ENCODE data around the gene TNRC6A. TPM values are rescaled to one million over a fixed set of nuclear protein-coding genes. Genes with fewer than 3 reads are reported as not detected.

The TNRC6A gene
- total and polyA plus RNA-seq, 2 experiments from 2014 or later, result 93.1 to 124 TPM

GRCh38 chr16:24822974-24823373 is 93.5 kb downstream of the TNRC6A start:
- H2AFZ ChIP-seq, result no peak overlapping the region
- peak overlapping the region; percentile 74 for H3K27ac ChIP-seq (ENCODE audit: low read depth)
- peaks cover 37% of the 10 kb centered on the region for H3F3A ChIP-seq (replicated peaks; ENCODE audit: low read depth)
- no peak for TF ChIP-seq ZNF114 (CRISPR knock-in tag; IDR thresholded peaks at IDR 0.05)
- TF ChIP-seq NANOG (IDR thresholded peaks at IDR 0.05; ENCODE audit: borderline replicate concordance), result no peak
- no peaks in the 10 kb centered on the region for H3K4me1 ChIP-seq (ENCODE audit: insufficient read depth)
- H3K79me2 ChIP-seq (replicated peaks; ENCODE audit: insufficient read depth), result peaks cover 7% of the 10 kb centered on the region; the same call in 1 of the 2 replicates
- H3K4me2 ChIP-seq, result no peak overlapping the region
- H3K27me3 ChIP-seq (ENCODE audit: insufficient read depth), result no peaks in the 10 kb centered on the region
- ATAC-seq (peak; percentile 13; the same call in 1 of the 3 replicates), DNase-seq (ENCODE audit: low spot score) (no peak)
- no peaks in the 10 kb centered on the region for H3K9me3 Mint-ChIP-seq
- peaks cover 92% of the 10 kb centered on the region for H3K36me3 Mint-ChIP-seq (ENCODE audit: low read depth)
- peaks cover 68% of the 10 kb centered on the region for H3K36me3 ChIP-seq (ENCODE audit: insufficient read depth)
- no peaks in the 10 kb centered on the region for H3K4me1 Mint-ChIP-seq
- H3K27me3 Mint-ChIP-seq (ENCODE audit: insufficient read depth, low read depth, poor library complexity), result peaks cover 22% of the 10 kb centered on the region
- H3K4me3 Mint-ChIP-seq, result no peak overlapping the region
- H3K9me2 ChIP-seq (ENCODE audit: insufficient read depth), result no peaks in the 10 kb centered on the region
- H3K4me3 ChIP-seq, result no peak overlapping the region
- H3K27ac Mint-ChIP-seq, result no peak overlapping the region
- peaks cover 29% of the 10 kb centered on the region for H4K20me1 ChIP-seq (replicated peaks; ENCODE audit: insufficient read depth)

DNA sequence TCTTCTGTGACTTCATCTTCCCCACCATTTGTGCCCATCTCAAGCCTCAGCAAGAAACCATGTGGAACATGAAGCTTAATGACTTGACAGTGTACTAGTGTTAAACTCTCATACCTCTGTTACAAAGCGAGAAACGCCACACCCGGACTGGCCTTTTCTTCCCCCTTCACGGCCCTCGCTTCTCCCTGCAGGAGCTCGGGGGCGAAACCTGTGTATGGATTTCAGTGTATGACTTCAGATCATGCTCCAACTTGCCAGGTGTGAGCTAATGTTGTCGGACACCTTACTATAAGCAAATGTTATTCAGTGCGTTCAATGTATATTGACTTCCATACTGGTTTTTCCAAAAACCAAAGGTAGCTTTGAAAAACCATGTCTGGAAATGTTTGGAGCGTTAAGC is 96.2 kb downstream of the TNRC6A start:
- H3K4me1 Mint-ChIP-seq, result no peaks in the 10 kb centered on the region
- Histone ChIP-seq H3K27me3 (ENCODE audit: insufficient read depth) (no peaks in the 10 kb centered on the region), H3K4me1 (ENCODE audit: insufficient read depth) (no peaks in the 10 kb centered on the region), H3F3A (replicated peaks; ENCODE audit: low read depth) (peaks cover 19% of the 10 kb centered on the region; the same call in 1 of the 2 replicates), H4K20me1 (replicated peaks; ENCODE audit: insufficient read depth) (peaks cover 10% of the 10 kb centered on the region; the same call in 1 of the 2 replicates), H3K4me3 (no peak overlapping the region), H2AFZ (no peak overlapping the region), H3K9me2 (ENCODE audit: insufficient read depth) (no peaks in the 10 kb centered on the region), H3K27ac (ENCODE audit: low read depth) (peak overlapping the region; percentile 47; the same call in 1 of the 2 replicates), H3K4me2 (no peak overlapping the region), H3K79me2 (replicated peaks; ENCODE audit: insufficient read depth) (peaks cover 7% of the 10 kb centered on the region; the same call in 1 of the 2 replicates), H3K36me3 (ENCODE audit: insufficient read depth) (peaks cover 43% of the 10 kb centered on the region)
- peaks cover 15% of the 10 kb centered on the region for H3K27me3 Mint-ChIP-seq (ENCODE audit: insufficient read depth, low read depth, poor library complexity)
- no peak for DNase-seq (ENCODE audit: low spot score)
- no peak overlapping the region for H3K4me3 Mint-ChIP-seq
- H3K36me3 Mint-ChIP-seq (ENCODE audit: low read depth), result peaks cover 64% of the 10 kb centered on the region
- no peak for ATAC-seq
- 0 out of 2 replicates have a peak overlapping the region, but pooled peaks have one; percentile 64 for H3K27ac Mint-ChIP-seq
- H3K9me3 Mint-ChIP-seq, result no peaks in the 10 kb centered on the region
- TF ChIP-seq ZNF331 (CRISPR knock-in tag; IDR thresholded peaks at IDR 0.05; ENCODE audit: low read depth) (no peak), STAT1 (IDR thresholded peaks at IDR 0.05; ENCODE audit: unreplicated experiment) (no peak), ZNF114 (CRISPR knock-in tag; IDR thresholded peaks at IDR 0.05) (no peak)
- TF ChIP-seq, protein P1, sequence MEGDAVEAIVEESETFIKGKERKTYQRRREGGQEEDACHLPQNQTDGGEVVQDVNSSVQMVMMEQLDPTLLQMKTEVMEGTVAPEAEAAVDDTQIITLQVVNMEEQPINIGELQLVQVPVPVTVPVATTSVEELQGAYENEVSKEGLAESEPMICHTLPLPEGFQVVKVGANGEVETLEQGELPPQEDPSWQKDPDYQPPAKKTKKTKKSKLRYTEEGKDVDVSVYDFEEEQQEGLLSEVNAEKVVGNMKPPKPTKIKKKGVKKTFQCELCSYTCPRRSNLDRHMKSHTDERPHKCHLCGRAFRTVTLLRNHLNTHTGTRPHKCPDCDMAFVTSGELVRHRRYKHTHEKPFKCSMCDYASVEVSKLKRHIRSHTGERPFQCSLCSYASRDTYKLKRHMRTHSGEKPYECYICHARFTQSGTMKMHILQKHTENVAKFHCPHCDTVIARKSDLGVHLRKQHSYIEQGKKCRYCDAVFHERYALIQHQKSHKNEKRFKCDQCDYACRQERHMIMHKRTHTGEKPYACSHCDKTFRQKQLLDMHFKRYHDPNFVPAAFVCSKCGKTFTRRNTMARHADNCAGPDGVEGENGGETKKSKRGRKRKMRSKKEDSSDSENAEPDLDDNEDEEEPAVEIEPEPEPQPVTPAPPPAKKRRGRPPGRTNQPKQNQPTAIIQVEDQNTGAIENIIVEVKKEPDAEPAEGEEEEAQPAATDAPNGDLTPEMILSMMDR (conservative IDR thresholded peaks at IDR 0.05; ENCODE audit: low read depth in 2 of 2), result no peak

- Histone ChIP-seq H3F3A (replicated peaks; ENCODE audit: low read depth) (peaks cover 19% of the 10 kb centered on the region; the same call in 1 of the 2 replicates), H3K27ac (ENCODE audit: low read depth) (peak overlapping the region; percentile 39; the same call in 1 of the 2 replicates), H3K4me2 (no peak overlapping the region), H3K79me2 (replicated peaks; ENCODE audit: insufficient read depth) (peaks cover 2% of the 10 kb centered on the region; the same call in 1 of the 2 replicates), H3K4me1 (ENCODE audit: insufficient read depth) (no peaks in the 10 kb centered on the region), H3K4me3 (no peak overlapping the region), H2AFZ (no peak overlapping the region), H3K9me2 (ENCODE audit: insufficient read depth) (no peaks in the 10 kb centered on the region), H4K20me1 (replicated peaks; ENCODE audit: insufficient read depth) (peaks cover 10% of the 10 kb centered on the region; the same call in 1 of the 2 replicates), H3K27me3 (ENCODE audit: insufficient read depth) (no peaks in the 10 kb centered on the region), H3K36me3 (ENCODE audit: insufficient read depth) (peaks cover 38% of the 10 kb centered on the region)
- Mint-ChIP-seq H3K27me3 (ENCODE audit: insufficient read depth, low read depth, poor library complexity) (peaks cover 12% of the 10 kb centered on the region), H3K27ac (no peak overlapping the region), H3K36me3 (ENCODE audit: low read depth) (peaks cover 59% of the 10 kb centered on the region), H3K4me3 (no peak overlapping the region), H3K9me3 (no peaks in the 10 kb centered on the region), H3K4me1 (no peaks in the 10 kb centered on the region)
- DNase-seq (ENCODE audit: low spot score), result no peak
- ATAC-seq, result no peak
- no peak for TF ChIP-seq ZNF114 (CRISPR knock-in tag; IDR thresholded peaks at IDR 0.05)
- TF ChIP-seq POLR2AphosphoS5 (IDR thresholded peaks at IDR 0.05; ENCODE audit: low read depth), result no peak
- TF ChIP-seq, protein P1 (conservative IDR thresholded peaks at IDR 0.05; ENCODE audit: low read depth in 2 of 2), result no peak
- no peak for TF ChIP-seq EZH2 (IDR thresholded peaks at IDR 0.05; ENCODE audit: low read depth, unreplicated experiment)
- TF ChIP-seq, protein P2, sequence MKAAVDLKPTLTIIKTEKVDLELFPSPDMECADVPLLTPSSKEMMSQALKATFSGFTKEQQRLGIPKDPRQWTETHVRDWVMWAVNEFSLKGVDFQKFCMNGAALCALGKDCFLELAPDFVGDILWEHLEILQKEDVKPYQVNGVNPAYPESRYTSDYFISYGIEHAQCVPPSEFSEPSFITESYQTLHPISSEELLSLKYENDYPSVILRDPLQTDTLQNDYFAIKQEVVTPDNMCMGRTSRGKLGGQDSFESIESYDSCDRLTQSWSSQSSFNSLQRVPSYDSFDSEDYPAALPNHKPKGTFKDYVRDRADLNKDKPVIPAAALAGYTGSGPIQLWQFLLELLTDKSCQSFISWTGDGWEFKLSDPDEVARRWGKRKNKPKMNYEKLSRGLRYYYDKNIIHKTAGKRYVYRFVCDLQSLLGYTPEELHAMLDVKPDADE (IDR thresholded peaks at IDR 0.05), result no peak
- TF ChIP-seq CREB1 (CRISPR knock-in tag; IDR thresholded peaks at IDR 0.05; ENCODE audit: low read depth), result no peak
- TF ChIP-seq ZNF331 (CRISPR knock-in tag; IDR thresholded peaks at IDR 0.05; ENCODE audit: low read depth), result no peak
- TF ChIP-seq STAT1 (IDR thresholded peaks at IDR 0.05; ENCODE audit: unreplicated experiment), result no peak
- TF ChIP-seq EZH2phosphoT487 (IDR thresholded peaks at IDR 0.05; ENCODE audit: unreplicated experiment), result no peak
Measured at GRCh38 chr16:24826096-24826690, 96.7 kb downstream of the TNRC6A start.
